HCT116 (cell line): ENCODE measurements around the gene SMARCAL1. TPM values are rescaled to one million over a fixed set of nuclear protein-coding genes. Genes with fewer than 3 reads are reported as not detected.

ENCODE experiments used
- ATAC-seq: fragments of 200-7000 bp; cut with Tn5 transposase; 2 replicates; pipeline ENCODE4 v1.9.1; 2020; ENCODE audit warnings: mild to moderate bottlenecking, moderate library complexity
- BruUV-seq: library from RNA; stranded (reverse); fragments of 400-500 nt; replicated peaks from 2 replicates; lab custom pipeline; 2021; lab: Mats Ljungman, UMichigan
- CTCF ChIA-PET: fragments of 300-600 bp; sonication (Branson Sonifier 250); formaldehyde crosslinking; loops from one replicate; lab custom pipeline; 2021; ENCODE audit warnings: antibody characterized with exemption; lab: Charles Lee
- POLR2A ChIA-PET: fragments of 300-600, 350-600 bp; sonication (Branson Sonifier 250); formaldehyde crosslinking; loops from one replicate; lab custom pipeline; 2021; ENCODE audit warnings: antibody characterized with exemption; lab: Charles Lee
- RAD21 ChIA-PET, 2 experiments: fragments of 300-600 bp; sonication (Branson Sonifier 250); formaldehyde crosslinking; loops; one replicate each; lab custom pipeline; 2023; ENCODE audit warnings: low total read pairs in 2 of 2; ENCODE audit not compliant: uncharacterized antibody in 2 of 2, unreplicated experiment in 2 of 2, low non-redundant PET in 1 of 2; lab: Charles Lee
- DNase-seq: peaks from one replicate; pipeline ENCODE4 v3.0.0-alpha.2; 2010; ENCODE audit warnings: low read depth, low spot score
- H2AFZ ChIP-seq: fragments of 200-600 bp; shearing (Covaris generic), sonication (generic); 2 replicates; pipeline ENCODE4 v1.6.1; 2017; ENCODE audit warnings: low read depth, mixed run types, mixed read lengths, antibody characterized with exemption, low read length; ENCODE audit not compliant: poor library complexity, severe bottlenecking
- H3K27ac ChIP-seq: 2 replicates; pipeline ENCODE4 v1.5.1; 2012; ENCODE audit warnings: low read depth, low read length
- H3K27me3 ChIP-seq: fragments of 200-600 bp; sonication (generic); 2 replicates; pipeline ENCODE4 v1.6.1; 2016; ENCODE audit warnings: mixed run types, low read length, mixed read lengths; ENCODE audit not compliant: insufficient read depth
- H3K36me3 ChIP-seq, 2 experiments: fragments of 200-500 bp in 1 of 2; fragments of 200-600 bp in 1 of 2; sonication (Bioruptor generic) in 1 of 2; sonication (generic) in 1 of 2; 2 replicates each; pipeline versions ENCODE4 v1.5.1 to v1.6.1; 2014 to 2016; ENCODE audit warnings: low read length in 2 of 2, inconsistent platforms in 1 of 2, mixed read lengths in 1 of 2, mixed run types in 1 of 2; ENCODE audit not compliant: insufficient read depth in 2 of 2, control insufficient read depth in 1 of 2
- H3K4me1 ChIP-seq, 2 experiments: fragments of 200-600 bp in 1 of 2; sonication (generic) in 1 of 2; 2 replicates each; pipeline versions ENCODE4 v1.5.1 to v1.6.1; 2012 to 2017; ENCODE audit warnings: low read length in 2 of 2, inconsistent platforms in 1 of 2, mild to moderate bottlenecking in 1 of 2, mixed read lengths in 1 of 2, mixed run types in 1 of 2, moderate library complexity in 1 of 2; ENCODE audit not compliant: insufficient read depth in 2 of 2, control insufficient read depth in 1 of 2
- H3K4me2 ChIP-seq: fragments of 200-600 bp; sonication (generic); 2 replicates; pipeline ENCODE4 v1.6.1; 2017; ENCODE audit warnings: mixed run types, low read length, mixed read lengths
- H3K4me3 ChIP-seq, 2 experiments: fragments of 200-600 bp in 1 of 2; sonication (generic) in 1 of 2; replicated peaks in 1 of 2; 2 replicates each; pipeline ENCODE4 v1.5.1; 2011 to 2016; ENCODE audit warnings: low read length in 2 of 2, control low read depth in 1 of 2, low read depth in 1 of 2, mild to moderate bottlenecking in 1 of 2, mixed read lengths in 1 of 2, mixed run types in 1 of 2
- H3K79me2 ChIP-seq: fragments of 200-600 bp; sonication (generic); 2 replicates; pipeline ENCODE4 v1.6.1; 2017; ENCODE audit warnings: mild to moderate bottlenecking, mixed run types, low read length, moderate library complexity, mixed read lengths; ENCODE audit not compliant: insufficient read depth
- H3K9ac ChIP-seq: fragments of 200-600 bp; sonication (generic); 2 replicates; pipeline ENCODE4 v1.6.1; 2016; ENCODE audit warnings: low read length, mixed read lengths
- H3K9me2 ChIP-seq: fragments of 200-600 bp; sonication (generic), shearing (Covaris generic); 2 replicates; pipeline ENCODE4 v1.6.1; 2017; ENCODE audit warnings: mixed run types, mild to moderate bottlenecking, moderate library complexity; ENCODE audit not compliant: insufficient read depth
- H3K9me3 ChIP-seq, 2 experiments: fragments of 200-500 bp in 1 of 2; fragments of 200-600 bp in 1 of 2; sonication (Bioruptor generic) in 1 of 2; sonication (generic) in 1 of 2; 2 replicates each; pipeline ENCODE4 v1.6.1; 2014 to 2017; ENCODE audit warnings: low read length in 2 of 2, mixed read lengths in 2 of 2, inconsistent platforms in 1 of 2, low read depth in 1 of 2, mild to moderate bottlenecking in 1 of 2, mixed run types in 1 of 2, moderate library complexity in 1 of 2; ENCODE audit not compliant: control insufficient read depth in 1 of 2, insufficient read depth in 1 of 2
- H4K20me1 ChIP-seq: fragments of 200-600 bp; sonication (generic), shearing (Covaris generic); 2 replicates; pipeline ENCODE4 v1.6.1; 2017; ENCODE audit warnings: mixed run types, mild to moderate bottlenecking, moderate library complexity; ENCODE audit not compliant: insufficient read depth
- EZH2phosphoT487 ChIP-seq: fragments of 200-600 bp; IDR thresholded peaks from 2 replicates; pipeline ENCODE4 v1.6.1; 2018; ENCODE audit warnings: antibody characterized with exemption, borderline replicate concordance
- JUND ChIP-seq: IDR thresholded peaks from 2 replicates; pipeline ENCODE4 v1.6.1; 2012
- MAX ChIP-seq: IDR thresholded peaks from 2 replicates; pipeline ENCODE4 v1.6.1; 2012
- REST ChIP-seq: IDR thresholded peaks from 2 replicates; pipeline ENCODE4 v1.6.1; 2012; ENCODE audit warnings: low read depth
- SP1 ChIP-seq: IDR thresholded peaks from 2 replicates; pipeline ENCODE4 v1.6.1; 2012; ENCODE audit warnings: low read depth
- SRF ChIP-seq: IDR thresholded peaks from 2 replicates; pipeline ENCODE4 v1.6.1; 2012; ENCODE audit warnings: low read depth
- TCF7L2 ChIP-seq: IDR thresholded peaks from 2 replicates; pipeline ENCODE4 v1.7.0; 2011; ENCODE audit warnings: borderline replicate concordance, inconsistent platforms; ENCODE audit not compliant: insufficient read depth, insufficient read length; ENCODE audit errors: extremely low read depth
- ZFX ChIP-seq: fragments of 450-650 bp; IDR thresholded peaks from 2 replicates; pipeline ENCODE4 v1.6.1; 2017
- ZNF274 ChIP-seq: fragments of 200-500 bp; sonication (Bioruptor generic); IDR thresholded peaks from 2 replicates; pipeline ENCODE4 v1.6.1; 2014; ENCODE audit warnings: mild to moderate bottlenecking, low read depth, low read length, inconsistent platforms
- intact Hi-C: fragments of 100-400 bp; cut with micrococcal nuclease; formaldehyde crosslinking; loops from 2 replicates; pipeline ENCODE4 v1.10.0; 2022
- total RNA-seq: library from RNA; stranded (reverse); gene quantifications from one replicate; pipeline ENCODE4 v1.2.1, GENCODE V29; 2021; ENCODE audit not compliant: unreplicated experiment
- TF ChIP-seq, protein P1 (sequence below): IDR thresholded peaks from 2 replicates; pipeline ENCODE4 v1.6.1; 2011; ENCODE audit warnings: mild to moderate bottlenecking, low read length, moderate library complexity; ENCODE audit not compliant: insufficient replicate concordance; ENCODE audit errors: extremely low read depth
- TF ChIP-seq, protein P2 (sequence below), 3 experiments: fragments of 200-600 bp in 1 of 3; sonication (generic) in 1 of 3; IDR thresholded peaks in 2 of 3; conservative IDR thresholded peaks in 1 of 3; 2 replicates each; pipeline ENCODE4 v1.5.1; 2012 to 2017; ENCODE audit warnings: low read depth in 2 of 3, low read length in 2 of 3, antibody characterized with exemption in 1 of 3, borderline replicate concordance in 1 of 3, control low read depth in 1 of 3, mild to moderate bottlenecking in 1 of 3, mixed read lengths in 1 of 3, mixed run types in 1 of 3, moderate library complexity in 1 of 3; ENCODE audit not compliant: insufficient read depth in 1 of 3
- TF ChIP-seq, protein P3 (sequence below): IDR thresholded peaks from 2 replicates; pipeline ENCODE4 v1.6.1; 2012

The SMARCAL1 gene
- total RNA-seq, 1 experiment from 2014 or later = 18.0 TPM

- Histone ChIP-seq H3K27me3 (peaks cover 18% of the 10 kb centered on the region), H2AFZ (no peak overlapping the region), H3K79me2 (no peaks in the 10 kb centered on the region), H3K4me2 (peak overlapping the region; percentile 42), H3K9ac (no peak overlapping the region), H3K9me2 (no peaks in the 10 kb centered on the region), H4K20me1 (no peaks in the 10 kb centered on the region), H3K4me1 (peaks cover 2 to 26% of the 10 kb centered on the region in 2 experiments; a peak in 3 of 4 replicates), H3K36me3 (no peaks in the 10 kb centered on the region), H3K9me3 (no peaks in the 10 kb centered on the region), H3K4me3 (no peak overlapping the region), H3K27ac (no peak overlapping the region)
- ATAC-seq (no peak), DNase-seq (no peak)
- BruUV-seq = no TSS peak
- CTCF ChIA-PET = no interaction called here
- POLR2A ChIA-PET = no interaction called here
- TF ChIP-seq ZFX (no peak), TCF7L2 (no peak), SRF (0 out of 2 replicates have a peak, but pooled peaks have one; percentile 19)
- intact Hi-C loops = no loop called here
- RAD21 ChIA-PET = no interaction called here
Observed at GRCh38 chr2:216373896-216374295, 38.4 kb upstream of the SMARCAL1 start.

GRCh38 chr2:216375286-216375685 is 37.0 kb upstream of the SMARCAL1 start:
- no peaks in the 10 kb centered on the region for H3K9me3 ChIP-seq
- ChIA-PET POLR2A (no interaction called here), CTCF (no interaction called here), RAD21 (no interaction called here)
- no peaks in the 10 kb centered on the region for H3K9me2 ChIP-seq
- no peak overlapping the region for H3K4me3 ChIP-seq
- H3K36me3 ChIP-seq = no peaks in the 10 kb centered on the region
- peaks cover 8% of the 10 kb centered on the region for H3K27me3 ChIP-seq
- no peak for DNase-seq
- H4K20me1 ChIP-seq = no peaks in the 10 kb centered on the region
- H3K4me1 ChIP-seq = peaks cover 2 to 26% of the 10 kb centered on the region in 2 experiments; a peak in 3 of 4 replicates
- H2AFZ ChIP-seq = no peak overlapping the region
- H3K27ac ChIP-seq = no peak overlapping the region
- no TSS peak for BruUV-seq
- no peak overlapping the region for H3K9ac ChIP-seq
- ATAC-seq = no peak
- no peak overlapping the region for H3K4me2 ChIP-seq
- H3K79me2 ChIP-seq = no peaks in the 10 kb centered on the region
- intact Hi-C loops = no loop called here
- no peak for TF ChIP-seq SRF
- no peak for TF ChIP-seq ZNF274
- no peak for TF ChIP-seq SP1
- TF ChIP-seq REST = no peak
- TF ChIP-seq MAX = no peak
- no peak for TF ChIP-seq EZH2phosphoT487
- TF ChIP-seq, protein P1, sequence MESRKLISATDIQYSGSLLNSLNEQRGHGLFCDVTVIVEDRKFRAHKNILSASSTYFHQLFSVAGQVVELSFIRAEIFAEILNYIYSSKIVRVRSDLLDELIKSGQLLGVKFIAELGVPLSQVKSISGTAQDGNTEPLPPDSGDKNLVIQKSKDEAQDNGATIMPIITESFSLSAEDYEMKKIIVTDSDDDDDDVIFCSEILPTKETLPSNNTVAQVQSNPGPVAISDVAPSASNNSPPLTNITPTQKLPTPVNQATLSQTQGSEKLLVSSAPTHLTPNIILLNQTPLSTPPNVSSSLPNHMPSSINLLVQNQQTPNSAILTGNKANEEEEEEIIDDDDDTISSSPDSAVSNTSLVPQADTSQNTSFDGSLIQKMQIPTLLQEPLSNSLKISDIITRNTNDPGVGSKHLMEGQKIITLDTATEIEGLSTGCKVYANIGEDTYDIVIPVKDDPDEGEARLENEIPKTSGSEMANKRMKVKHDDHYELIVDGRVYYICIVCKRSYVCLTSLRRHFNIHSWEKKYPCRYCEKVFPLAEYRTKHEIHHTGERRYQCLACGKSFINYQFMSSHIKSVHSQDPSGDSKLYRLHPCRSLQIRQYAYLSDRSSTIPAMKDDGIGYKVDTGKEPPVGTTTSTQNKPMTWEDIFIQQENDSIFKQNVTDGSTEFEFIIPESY = no peak
- TF ChIP-seq JUND = no peak
- TF ChIP-seq, protein P2, sequence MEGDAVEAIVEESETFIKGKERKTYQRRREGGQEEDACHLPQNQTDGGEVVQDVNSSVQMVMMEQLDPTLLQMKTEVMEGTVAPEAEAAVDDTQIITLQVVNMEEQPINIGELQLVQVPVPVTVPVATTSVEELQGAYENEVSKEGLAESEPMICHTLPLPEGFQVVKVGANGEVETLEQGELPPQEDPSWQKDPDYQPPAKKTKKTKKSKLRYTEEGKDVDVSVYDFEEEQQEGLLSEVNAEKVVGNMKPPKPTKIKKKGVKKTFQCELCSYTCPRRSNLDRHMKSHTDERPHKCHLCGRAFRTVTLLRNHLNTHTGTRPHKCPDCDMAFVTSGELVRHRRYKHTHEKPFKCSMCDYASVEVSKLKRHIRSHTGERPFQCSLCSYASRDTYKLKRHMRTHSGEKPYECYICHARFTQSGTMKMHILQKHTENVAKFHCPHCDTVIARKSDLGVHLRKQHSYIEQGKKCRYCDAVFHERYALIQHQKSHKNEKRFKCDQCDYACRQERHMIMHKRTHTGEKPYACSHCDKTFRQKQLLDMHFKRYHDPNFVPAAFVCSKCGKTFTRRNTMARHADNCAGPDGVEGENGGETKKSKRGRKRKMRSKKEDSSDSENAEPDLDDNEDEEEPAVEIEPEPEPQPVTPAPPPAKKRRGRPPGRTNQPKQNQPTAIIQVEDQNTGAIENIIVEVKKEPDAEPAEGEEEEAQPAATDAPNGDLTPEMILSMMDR (IDR thresholded peaks at IDR 0.05 in 2 of 3, conservative IDR thresholded peaks at IDR 0.05 in 1 of 3; ENCODE audit: borderline replicate concordance in 1 of 3, insufficient read depth in 1 of 3, low read depth in 2 of 3, low read length in 2 of 3) = no peak
- TF ChIP-seq, protein P3, sequence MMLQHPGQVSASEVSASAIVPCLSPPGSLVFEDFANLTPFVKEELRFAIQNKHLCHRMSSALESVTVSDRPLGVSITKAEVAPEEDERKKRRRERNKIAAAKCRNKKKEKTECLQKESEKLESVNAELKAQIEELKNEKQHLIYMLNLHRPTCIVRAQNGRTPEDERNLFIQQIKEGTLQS = no peak
